Tongue (tissue), 2 donors: ENCODE results near the gene FRMD4A. TPM values are rescaled to one million over a fixed set of nuclear protein-coding genes. Genes with fewer than 3 reads are reported as not detected.
"Not testable (repeated sequence)": the region's sequence is repeated elsewhere in the genome, so short reads cannot be mapped to it uniquely, and the experiment has no call there.

Source experiments
- DNase-seq: peaks from one replicate; pipeline ENCODE4 v3.0.0-alpha.2; 2015
- total RNA-seq: library from RNA; depleted of rRNA; stranded (reverse); fragments of >200 nt; gene quantifications from one replicate; pipeline ENCODE4 v1.2.3, GENCODE V29; 2014

The FRMD4A gene
- total RNA-seq, 1 donor from 2014 or later, result 29.5 TPM

DNA sequence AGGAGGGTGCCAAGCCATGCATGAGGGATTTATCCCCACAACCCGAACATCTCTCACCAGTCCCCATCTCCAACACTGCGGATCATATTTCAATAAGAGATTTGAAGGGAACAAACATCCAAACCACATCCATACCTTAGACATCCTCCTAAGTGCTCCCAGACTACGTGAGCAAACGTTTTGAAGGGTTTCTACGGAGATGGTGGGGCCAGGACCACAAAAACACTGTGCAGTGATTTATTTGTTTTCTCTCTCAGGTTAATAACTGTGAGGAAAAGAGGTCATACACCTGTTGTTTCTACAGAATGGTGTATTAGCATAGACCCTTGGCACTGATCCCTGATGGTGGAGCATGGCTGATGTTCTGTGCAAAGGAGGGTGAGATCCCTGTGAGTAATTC is 277.8 kb downstream of the FRMD4A start:
- DNase-seq, result no peak

DNA sequence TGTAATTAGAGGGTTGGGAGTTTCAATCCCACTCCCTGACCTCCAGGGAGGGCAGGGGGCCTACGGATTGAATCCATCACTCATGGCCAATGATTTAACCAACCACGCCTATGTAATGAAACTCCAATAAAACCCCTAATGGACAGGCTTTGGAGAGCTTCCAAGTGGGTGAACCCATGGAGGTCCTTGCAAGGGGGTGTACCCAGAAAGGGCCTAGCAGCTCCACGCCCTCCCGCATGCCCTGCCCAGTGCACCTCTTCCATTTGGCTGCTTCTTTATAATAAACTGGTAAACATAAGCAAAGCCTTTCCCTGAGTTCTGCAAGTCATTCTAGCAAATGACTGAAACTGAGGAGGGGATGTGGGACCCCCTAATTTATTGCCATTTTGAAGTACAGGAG is 280.1 kb downstream of the FRMD4A start:
- no peak for DNase-seq

DNA sequence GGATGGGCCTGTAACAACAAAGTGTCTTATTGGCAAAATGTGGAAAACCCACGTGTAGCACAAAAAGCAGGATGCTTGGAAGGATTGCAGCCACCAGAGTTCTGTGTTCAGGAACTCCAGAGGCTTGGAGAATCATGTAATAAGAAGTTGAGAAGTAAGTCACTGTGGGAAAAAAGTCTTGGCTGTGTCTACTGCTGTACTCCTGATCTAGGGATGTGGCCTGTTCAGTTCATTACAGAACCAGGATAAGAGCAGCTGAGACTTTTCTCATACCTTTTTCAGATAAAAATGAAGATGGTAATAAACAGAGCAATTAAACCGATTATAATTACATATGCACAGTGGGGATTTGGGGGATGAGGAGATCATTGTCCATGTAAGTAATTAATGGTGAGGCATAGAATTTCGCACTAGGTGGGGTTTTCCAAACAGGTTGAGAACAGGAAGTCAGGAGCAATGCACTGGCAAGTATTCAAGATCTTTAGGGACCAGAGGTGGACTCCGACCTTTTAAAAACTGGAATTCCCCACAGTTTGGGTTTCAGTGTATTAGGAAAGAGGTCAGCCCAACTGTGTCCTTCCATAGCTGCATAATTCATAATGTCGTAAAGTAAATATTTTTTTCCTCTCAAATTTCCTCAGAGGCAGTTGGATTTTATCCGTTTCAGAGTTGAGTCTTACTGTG is 281.7 kb downstream of the FRMD4A start:
- no peak for DNase-seq

DNA sequence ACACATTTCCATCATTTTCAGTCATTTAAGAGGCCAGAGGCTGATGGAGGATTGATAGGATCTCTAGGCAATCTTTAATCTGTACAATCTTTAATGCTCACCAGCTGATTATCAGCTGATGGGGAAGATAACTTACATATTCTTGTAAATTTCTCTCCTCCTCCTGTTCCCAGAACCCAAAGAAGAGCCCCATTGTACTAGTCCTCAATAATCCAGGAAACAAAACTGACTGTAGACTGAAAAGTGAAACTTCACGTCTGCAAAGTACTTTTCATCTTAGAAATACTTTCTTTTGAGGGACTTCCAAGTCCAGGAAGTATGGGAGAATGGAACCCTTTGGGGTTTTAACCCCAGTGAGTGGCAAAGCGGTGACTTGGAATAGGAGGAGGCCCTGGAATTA is 283.3 kb downstream of the FRMD4A start:
- no peak for DNase-seq

DNA sequence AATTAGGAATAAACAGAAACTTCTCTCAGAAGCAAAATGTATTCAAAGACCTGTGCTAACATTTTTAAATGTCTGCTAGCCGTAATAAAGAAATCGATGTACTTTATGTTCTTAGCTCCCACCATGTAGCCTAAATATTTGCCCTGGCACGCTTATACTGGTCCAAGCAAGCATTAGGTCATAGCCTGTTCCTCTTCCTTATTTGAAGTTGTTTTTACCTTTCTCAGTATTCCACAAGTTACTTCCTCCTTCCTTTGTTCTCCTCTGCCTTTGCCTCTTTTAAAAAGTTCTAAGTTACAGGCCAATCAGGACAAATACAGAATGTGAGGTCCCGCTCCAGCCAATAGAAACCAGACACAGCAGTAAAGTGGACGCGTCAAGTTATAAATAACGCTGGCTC is 288.7 kb downstream of the FRMD4A start:
- DNase-seq, result not testable (repeated sequence)

DNA sequence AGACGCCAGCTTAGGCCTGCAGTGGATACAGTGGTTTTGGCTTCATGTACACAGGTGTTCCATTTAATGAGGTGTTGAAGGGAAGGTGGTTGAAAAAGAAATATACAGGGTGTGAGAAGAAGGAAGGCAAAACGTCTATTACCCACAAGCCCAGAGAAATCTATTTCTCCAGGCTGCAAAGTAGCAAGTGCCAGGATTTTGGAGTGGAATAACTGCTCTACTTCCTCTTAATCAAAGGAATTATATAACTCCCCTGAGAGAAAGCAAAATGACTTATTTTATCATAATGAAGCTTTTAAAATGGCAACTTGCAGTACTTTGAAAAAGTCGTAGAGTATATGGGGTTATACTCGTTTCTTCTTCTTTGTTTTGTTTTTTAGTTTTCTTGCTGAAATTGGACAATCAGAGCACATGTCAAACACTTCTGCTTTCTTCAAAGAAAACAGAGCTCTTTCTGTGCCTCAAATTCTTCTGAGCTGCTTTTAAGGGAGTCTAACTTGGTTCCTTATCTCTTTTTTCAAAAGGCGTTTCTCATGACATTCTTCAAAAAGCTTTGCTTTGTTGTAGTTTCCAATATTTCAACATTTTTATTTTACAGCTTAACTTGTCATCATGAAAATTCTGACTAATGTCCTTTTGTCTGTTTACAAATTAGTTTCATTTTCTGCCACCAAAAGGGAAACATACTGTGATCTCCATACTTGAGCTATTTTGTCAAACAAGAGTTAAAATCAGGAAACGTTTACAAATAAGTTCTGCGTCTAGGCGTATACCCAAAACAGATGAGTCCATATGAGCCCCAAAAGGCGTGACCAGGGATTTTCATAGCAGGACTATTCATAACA is 289.7 kb downstream of the FRMD4A start:
- DNase-seq, result peak; percentile 62

DNA sequence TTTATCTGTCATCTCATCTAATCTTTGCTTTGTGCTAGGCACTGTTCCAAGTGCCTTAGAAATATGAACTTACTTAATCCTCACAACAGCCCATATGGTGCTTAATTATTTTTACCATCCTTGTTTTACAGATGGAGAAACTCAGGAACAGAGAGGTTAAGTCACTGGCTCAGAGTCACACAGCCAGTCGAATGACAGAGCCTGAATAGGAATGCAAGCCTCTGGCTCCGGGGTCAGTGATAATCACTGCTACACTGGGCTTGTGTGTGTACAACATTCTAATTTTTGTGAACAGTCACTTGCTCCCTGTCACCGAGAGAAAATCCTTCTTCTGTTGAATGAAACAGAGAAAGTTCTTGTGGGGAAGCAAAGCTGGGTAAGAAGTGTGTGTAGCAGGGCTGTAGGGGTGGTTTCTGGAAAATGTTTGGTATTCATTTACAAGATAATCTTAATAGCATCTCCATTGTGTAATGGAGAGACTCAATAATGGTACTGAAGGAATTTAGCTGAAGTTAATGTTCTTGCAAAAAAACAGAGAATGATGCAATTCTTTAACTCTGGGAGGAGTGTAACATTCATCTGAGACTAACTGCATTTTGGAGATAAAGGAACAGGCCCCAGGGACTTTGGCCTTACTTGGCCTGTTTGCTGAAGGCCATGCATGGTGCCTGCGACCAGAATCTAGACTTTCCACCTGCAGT is 290.6 kb downstream of the FRMD4A start:
- DNase-seq, result peak; percentile 8

DNA sequence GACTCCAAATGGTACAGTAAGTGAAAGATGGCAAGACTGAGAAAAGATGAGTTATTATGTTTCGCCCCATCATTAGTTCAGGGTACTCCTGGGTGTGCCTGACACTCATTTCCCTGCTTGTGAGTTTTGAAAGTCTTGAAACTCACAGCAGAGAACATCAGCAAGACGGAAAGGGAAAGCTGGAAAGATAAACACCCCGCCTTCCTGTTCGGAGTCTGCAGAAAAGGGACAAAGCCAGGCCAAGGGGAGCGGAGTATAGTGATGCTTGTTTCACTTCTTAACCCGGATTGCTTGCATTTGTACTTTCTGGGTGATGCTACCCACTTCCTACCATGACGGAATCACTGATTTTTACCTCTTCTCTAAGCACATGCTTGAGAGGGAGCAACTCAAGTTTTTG is 294.5 kb downstream of the FRMD4A start:
- DNase-seq, result no peak

DNA sequence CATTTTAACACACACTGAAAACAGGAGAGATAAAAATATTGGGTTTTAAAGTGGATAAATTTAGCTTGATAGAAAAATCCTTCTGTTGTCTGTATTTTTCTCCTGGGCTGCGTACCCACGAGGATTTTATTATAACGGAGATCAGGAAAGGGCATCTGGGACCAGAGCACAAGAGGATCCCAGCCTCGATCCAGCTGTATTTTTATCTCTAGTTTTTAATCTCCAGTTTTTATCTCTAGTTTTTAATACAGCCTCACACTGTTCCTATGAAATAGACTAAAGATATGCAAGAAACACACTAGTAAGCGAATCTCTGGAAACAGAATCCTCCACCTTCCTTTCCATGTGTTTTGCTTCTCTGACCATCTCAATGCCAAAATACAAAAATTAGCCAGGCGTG is 295.2 kb downstream of the FRMD4A start:
- DNase-seq, result no peak

DNA sequence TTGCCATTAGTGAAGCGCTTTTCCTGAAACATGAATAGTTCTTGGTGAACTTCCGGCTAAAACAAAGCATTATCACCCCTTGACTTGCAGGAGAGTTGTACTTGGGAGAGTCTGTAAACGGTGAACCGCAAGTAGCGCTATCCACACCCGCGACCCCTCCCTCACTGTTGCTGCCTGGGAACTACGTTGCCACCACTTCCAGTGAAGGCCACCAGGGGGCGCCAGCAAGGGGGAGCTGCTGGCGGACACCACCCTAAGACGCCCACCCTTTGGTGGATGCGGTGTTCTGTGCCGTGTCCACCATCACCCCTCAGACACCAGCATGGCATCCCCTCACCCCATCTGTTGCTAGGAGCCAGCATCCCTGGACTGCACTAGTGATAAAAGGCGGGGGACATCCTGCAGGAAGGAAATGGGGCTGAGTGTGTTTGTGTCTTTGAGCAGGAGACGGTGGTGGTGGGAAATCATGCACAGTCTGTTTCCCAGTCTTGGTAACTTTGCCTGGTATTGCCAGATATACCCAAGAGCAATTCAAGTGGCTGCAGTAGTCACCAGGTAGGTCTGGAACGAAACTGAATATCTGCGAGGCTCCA is 298.2 kb downstream of the FRMD4A start:
- DNase-seq, result no peak

DNA sequence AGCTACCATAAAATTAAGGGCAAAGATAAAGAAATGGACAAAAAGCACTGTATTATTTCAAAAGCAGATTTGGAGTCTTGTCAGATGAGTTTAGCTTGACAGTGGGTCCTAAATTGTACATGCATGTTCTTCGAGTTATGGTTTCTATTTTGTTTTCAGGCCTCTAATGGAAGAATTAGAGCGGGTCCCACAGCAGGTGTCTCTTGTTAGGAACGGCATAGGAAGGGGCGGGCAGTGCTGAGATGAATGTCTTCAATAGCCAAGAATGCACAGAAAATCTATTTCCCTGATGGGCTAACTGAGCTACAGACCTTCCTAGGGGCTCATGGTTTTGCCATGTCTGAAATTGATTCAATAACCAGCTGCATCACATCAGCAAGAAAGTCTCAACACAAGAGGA is 304.4 kb downstream of the FRMD4A start:
- peak; percentile 77 for DNase-seq

DNA sequence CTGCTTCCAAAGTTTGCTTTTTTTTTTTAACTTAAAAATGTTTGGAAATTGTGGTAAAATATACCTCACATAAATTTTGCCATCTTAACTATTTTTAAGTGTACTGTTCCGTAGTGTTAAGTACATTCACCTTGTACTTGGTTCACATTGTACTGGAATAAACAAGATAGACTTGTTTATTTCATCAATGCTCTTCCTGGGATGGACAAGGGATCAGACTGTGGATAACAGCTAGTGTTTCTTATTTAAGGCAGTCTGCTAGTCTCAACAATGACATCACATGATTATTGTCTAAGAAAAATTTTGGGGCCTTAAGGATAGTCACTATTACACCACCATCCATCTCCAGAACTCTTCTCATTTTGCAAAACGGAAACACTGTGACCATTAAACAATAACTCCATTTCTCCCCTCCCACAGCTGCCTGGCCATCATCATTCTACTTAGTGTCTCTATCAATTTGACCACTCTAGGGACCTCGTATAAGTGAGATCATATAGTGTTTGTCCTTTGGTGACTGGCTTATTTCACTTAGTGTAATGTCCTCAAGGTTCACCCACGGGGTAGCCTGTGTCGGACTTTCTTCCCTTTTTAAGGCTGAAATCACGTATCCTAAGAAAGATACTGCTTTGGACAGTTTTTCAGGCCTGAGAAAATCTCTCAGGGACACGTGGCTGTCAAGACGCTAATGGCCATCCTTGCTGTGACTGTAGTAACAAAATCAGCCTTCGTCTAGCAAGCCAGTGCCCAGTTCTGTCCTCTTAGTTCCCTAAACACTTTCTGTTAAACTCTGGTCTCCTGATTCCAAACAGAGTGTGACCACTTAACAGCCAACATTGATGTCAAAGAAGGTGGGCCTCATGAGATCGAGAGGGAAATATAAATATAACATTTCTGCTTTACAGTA is 305.2 kb downstream of the FRMD4A start:
- no peak for DNase-seq

DNA sequence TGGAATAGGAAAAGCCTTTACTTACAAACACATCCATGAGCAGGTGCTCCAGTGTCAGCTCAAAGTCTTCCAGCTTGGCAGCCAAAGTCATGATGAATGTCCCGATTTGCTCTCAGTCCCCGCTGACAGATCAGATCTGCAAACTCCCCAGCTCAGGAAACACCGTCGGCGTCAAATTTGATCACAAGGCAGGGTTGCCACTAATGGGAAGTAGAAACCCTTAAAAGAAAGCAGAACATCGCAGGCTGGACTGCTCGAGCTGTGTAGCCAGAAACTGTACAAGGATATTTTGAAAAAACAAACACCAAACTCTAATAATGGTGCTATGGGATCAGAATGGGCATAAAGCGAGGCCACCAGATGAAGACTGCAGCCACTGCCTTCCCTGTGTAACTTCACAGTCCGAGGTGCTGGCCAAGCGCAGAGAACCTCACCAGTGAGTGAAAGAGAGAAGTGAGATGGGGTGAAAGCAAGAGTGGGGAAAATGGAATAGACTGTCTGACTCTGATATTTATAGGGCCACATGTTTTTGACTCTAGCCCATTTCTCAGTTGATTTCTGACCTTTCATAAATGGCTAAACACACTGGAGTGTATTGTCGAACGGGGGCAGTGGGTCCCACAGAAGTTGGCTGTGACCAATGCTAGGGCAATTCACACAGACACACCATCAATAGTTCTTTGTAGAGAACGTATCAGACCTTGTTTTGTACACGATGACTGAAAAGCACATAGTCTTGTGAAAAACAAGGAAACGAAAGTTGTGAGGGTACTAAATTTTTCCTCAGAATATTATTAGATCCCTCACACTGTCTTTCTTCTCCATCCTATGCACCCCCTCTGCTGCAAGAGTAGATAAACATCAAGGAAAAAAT is 306.2 kb downstream of the FRMD4A start:
- no peak for DNase-seq

DNA sequence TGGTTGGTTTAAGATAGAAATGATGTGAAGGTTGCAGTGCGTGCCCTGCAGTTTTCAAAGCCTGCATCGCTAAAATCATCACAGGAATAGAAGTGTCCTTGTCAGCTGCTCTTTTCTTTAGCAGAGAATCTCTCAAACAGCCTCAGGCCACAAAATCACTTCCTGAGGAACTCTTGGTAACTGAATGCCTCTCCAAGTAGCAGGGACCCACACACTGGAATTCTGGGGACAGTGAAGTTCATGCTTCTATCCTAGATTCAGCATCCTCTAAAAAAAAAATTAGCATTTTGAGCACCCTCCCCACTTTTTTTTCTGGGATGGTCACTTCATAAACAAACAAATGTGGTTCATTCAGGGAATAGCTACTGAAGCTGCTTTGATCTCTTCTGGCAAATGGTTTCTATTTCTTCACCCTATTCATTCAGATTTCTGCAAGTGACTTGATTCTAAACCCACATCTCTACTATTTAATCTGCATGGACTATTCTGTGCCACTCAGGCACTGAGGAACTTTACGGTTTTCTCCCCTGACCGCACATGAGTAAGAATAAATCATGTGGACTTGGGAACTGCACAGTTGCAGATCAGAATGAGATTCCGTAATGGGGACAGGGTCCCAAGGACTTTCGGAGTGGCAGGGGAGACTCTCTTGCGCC is 306.9 kb downstream of the FRMD4A start:
- DNase-seq, result no peak

DNA sequence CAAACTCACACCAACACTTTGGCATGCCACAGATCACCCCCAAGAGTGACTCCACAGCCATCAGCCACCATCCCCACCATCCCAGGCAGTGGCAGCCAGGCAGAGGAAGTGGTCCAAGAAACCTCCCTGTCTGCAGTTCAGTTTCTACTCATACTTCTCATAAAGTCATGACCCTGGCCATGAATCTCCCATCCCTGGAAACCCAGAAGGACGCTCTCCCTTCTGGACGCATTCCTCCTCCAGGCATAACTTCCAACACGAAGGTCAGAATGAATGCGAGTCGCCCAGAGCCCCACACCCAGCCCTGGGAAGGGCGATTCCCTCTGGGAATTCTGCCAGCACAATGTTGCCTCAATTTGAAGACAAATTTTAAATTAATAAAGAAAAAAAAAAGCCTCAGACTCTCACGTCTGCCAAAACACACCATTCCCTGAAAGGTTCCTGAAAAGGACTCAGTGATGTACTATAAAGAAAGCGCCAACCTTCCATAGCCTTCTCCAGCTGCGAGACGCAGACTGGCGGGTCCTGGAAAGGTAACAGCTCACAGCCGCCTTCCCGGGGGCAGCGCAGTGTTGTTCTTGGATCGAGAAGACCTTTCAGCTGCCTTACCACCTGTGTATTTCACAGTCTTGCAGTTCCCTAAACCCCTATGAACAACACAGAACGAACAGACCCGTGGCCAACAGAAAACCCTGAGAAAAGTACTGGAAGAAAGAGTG is 307.6 kb downstream of the FRMD4A start:
- peak; percentile 58 for DNase-seq

DNA sequence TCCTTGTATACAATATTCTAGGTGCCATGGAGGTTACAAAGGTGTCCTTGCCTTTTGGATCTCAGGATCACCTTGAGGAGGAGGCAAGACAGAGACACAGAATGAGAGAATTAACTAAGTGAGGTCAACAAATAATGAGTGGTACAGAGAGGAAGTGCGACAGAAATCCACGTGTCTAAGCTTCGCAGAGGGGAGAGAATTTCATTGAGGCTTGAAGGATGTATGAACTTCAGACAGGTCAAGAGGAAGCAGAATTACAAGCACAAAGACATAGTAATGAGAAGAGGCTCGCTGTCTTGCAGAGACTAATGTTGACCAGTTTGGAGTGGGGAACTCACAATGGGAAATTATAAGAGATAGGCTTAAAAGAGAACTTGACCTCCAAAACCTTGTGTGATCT is 308.7 kb downstream of the FRMD4A start:
- DNase-seq, result no peak

DNA sequence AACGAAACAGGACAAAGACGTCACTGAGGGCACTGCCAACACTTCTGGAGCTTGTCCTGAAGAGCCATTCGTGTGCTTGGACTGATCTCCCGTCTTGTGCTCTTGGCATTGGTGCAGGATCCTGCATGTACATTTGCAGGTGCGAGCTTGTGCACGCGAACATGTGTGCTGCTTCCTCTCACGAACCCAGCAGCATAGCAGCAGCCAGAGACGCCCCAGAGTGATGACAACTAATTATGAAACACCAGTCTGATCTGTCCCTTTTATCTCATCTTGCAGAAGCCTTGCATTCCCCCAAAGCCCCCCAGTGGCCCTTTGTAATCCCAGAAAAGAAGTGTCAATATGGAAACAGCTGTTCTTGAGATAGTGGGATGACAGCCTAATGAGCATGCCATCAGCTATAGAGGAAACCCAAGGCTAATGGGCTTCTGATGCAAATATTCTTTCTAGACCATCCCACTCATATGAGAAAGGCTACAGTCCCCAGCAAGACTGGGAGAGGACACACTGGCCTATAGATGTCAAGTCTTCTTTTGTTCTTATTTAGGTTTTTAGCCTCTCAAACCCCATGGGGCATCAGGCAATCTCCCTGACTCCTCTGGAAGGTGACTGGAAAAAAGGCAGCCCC is 310.6 kb downstream of the FRMD4A start:
- no peak for DNase-seq

DNA sequence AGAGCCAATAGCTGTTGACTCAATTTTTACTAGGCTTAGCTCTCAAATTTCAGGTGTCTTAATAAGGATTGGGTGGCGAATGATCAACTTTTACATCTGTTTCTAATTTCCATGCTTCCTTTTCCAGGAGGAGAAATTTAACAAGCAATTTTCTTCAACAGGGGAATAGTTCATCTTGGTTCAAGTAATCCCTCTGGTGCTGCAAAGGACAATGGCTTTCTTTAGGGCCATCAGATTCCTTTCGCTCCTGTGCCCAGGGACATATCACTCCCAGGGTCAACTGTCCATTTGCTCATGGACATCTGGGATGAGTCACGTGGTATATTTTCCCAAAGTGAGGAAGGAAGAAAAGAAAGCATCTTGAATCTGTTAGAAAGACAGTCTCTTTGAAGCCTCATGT is 313.3 kb downstream of the FRMD4A start:
- DNase-seq, result peak; percentile 79

DNA sequence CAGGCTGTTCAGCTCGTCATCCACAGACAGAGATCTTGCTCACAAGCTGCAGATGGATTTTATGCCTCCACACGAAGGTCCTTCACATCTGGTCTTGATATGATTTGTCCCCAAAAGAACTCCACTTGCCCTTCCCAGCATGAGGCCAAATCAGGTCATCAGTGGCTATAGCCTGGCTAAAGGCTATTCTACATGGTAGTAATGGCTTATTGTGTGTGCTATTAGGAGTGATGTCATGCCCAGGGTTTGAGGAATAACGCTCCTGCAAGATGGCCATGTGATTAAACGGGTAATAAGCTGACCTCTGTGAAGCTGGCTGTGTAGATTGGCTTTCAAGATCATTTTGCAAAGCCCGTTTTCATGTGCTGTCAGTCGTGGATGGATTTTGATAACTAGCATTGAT is 313.8 kb downstream of the FRMD4A start:
- DNase-seq, result peak; percentile 7
